Measurements from ENCODE around the gene MCTP1. TPM values are rescaled to one million over a fixed set of nuclear protein-coding genes. Genes with fewer than 3 reads are reported as not detected.

Gene MCTP1
- 10 to 100 TPM in 6 of 12 donors, 1 to 10 TPM in 5, not detected in 1; 6.1 to 17.2 (median 10.6) TPM for polyA plus RNA-seq (ENCODE audit: insufficient read length in 12 of 12)
- long read RNA-seq, donor 1, partial matches to known transcripts = 0 of 1 reads
- long read RNA-seq, donor 1, other reads (novel, unspliced or antisense) = 0 of 1 reads
- long read RNA-seq, donor 2 = 0 reads
- long read RNA-seq, donor 3 = 0 reads
- long read RNA-seq, donor 4 = 0 reads
- long read RNA-seq, donor 5, partial matches to known transcripts = 0 of 1 reads
- long read RNA-seq, donor 5, other reads (novel, unspliced or antisense) = 0 of 1 reads
- long read RNA-seq, donor 6 = 0 reads
- long read RNA-seq, donor 7 = 0 reads
- long read RNA-seq, donor 8 = 0 reads
- long read RNA-seq, donor 9, partial matches to known transcripts = 0 of 1 reads
- long read RNA-seq, donor 9, other reads (novel, unspliced or antisense) = 0 of 1 reads
- long read RNA-seq, donor 10 = 0 reads
- long read RNA-seq, donor 11 = 0 reads

GRCh38 chr5:95284572-95285408 lies at the start of gene MCTP1:
TSS of gene MCTP1 (minus strand) at chr5:95285094.
- peak; percentile 23 for DNase-seq

GRCh38 chr5:95332158-95332557 lies 47.3 kb upstream of the MCTP1 start:
- DNase-seq = no peak

- no peak for DNase-seq
Measured at GRCh38 chr5:95331358-95331757, 46.5 kb upstream of the MCTP1 start.

- DNase-seq = no peak
Measured at GRCh38 chr5:95327211-95327610, 42.3 kb upstream of the MCTP1 start.

GRCh38 chr5:95317687-95318086 lies 32.8 kb upstream of the MCTP1 start:
- DNase-seq = no peak

- DNase-seq = no peak
Measured at GRCh38 chr5:95317085-95317484, 32.2 kb upstream of the MCTP1 start.

GRCh38 chr5:95304711-95305110 lies 19.8 kb upstream of the MCTP1 start:
- no peak for DNase-seq

- no peak for DNase-seq
Measured at GRCh38 chr5:95298651-95299050, 13.8 kb upstream of the MCTP1 start.

GRCh38 chr5:95296291-95296690 lies 11.4 kb upstream of the MCTP1 start:
- DNase-seq = no peak

- peak; percentile 40 for DNase-seq
Measured at GRCh38 chr5:95285409-95285755, 488 bp upstream of the MCTP1 start.

- peak; percentile 35 for DNase-seq
Measured at GRCh38 chr5:95283761-95284571, 928 bp downstream of the MCTP1 start.

GRCh38 chr5:95283022-95283615 lies 1.8 kb downstream of the MCTP1 start:
- no peak for DNase-seq

GRCh38 chr5:95281226-95281625 lies 3.7 kb downstream of the MCTP1 start:
- no peak for DNase-seq

GRCh38 chr5:95280401-95281095 lies 4.3 kb downstream of the MCTP1 start:
- no peak for DNase-seq

- DNase-seq = no peak
Measured at GRCh38 chr5:95274011-95274410, 10.9 kb downstream of the MCTP1 start.

GRCh38 chr5:95272316-95272929 lies 12.5 kb downstream of the MCTP1 start:
- DNase-seq = peak; percentile 35

GRCh38 chr5:95262933-95263660 lies 21.8 kb downstream of the MCTP1 start:
- no peak for DNase-seq

GRCh38 chr5:95261437-95262175 lies 23.3 kb downstream of the MCTP1 start:
- DNase-seq = peak; percentile 66

- peak; percentile 57 for DNase-seq
Measured at GRCh38 chr5:95256991-95257390, 27.9 kb downstream of the MCTP1 start.
